Endothelial cell of umbilical vein (primary cell): ENCODE data around the gene GRPEL1. TPM values are rescaled to one million over a fixed set of nuclear protein-coding genes. Genes with fewer than 3 reads are reported as not detected.

Experiments
- BruUV-seq: library from RNA; stranded (reverse); fragments of 400-500 nt; replicated peaks from 2 replicates; lab custom pipeline; 2021; lab: Mats Ljungman, UMichigan
- CTCF ChIA-PET: fragments of 300-600, 350-600 bp; sonication (Branson Sonifier 250); formaldehyde crosslinking; loops from one replicate; lab custom pipeline; 2021; ENCODE audit warnings: antibody characterized with exemption, inconsistent platforms; lab: Charles Lee
- POLR2A ChIA-PET: fragments of 300-600, 350-600 bp; sonication (Branson Sonifier 250); formaldehyde crosslinking; loops from one replicate; lab custom pipeline; 2021; ENCODE audit warnings: antibody characterized with exemption, inconsistent platforms; lab: Charles Lee
- DNase-seq: peaks from one replicate; pipeline ENCODE4 v3.0.0-alpha.2; 2011; ENCODE audit warnings: low read depth, low spot score
- FAIRE-seq: peaks from 2 replicates; lab custom pipeline; 2011; peaks lifted over from hg19 to GRCh38; lab: Jason Lieb, UNC
- H2AFZ ChIP-seq: 2 replicates; pipeline ENCODE4 v1.6.0; 2012; ENCODE audit warnings: low read depth, low read length, control low read depth, inconsistent platforms
- H3K27ac ChIP-seq: 2 replicates; pipeline ENCODE4 v1.5.1; 2011; ENCODE audit warnings: low read depth, mild to moderate bottlenecking, control low read depth, low read length, moderate library complexity; ENCODE audit not compliant: insufficient read depth
- H3K27me3 ChIP-seq, 2 experiments: 2 replicates each; pipeline versions ENCODE4 v1.6.0 to v1.6.1; 2011; ENCODE audit warnings: low read length in 2 of 2, mixed read lengths in 1 of 2; ENCODE audit not compliant: control insufficient read depth in 2 of 2, insufficient read depth in 2 of 2
- H3K36me3 ChIP-seq, 2 experiments: 2 replicates in 1 of 2; 3 replicates in 1 of 2; pipeline ENCODE4 v1.5.1; 2011; ENCODE audit warnings: low read length in 2 of 2, mild to moderate bottlenecking in 1 of 2, moderate library complexity in 1 of 2; ENCODE audit not compliant: control insufficient read depth in 2 of 2, insufficient read depth in 2 of 2; ENCODE audit errors: extremely low read depth in 1 of 2
- H3K4me1 ChIP-seq: 3 replicates; pipeline ENCODE4 v1.5.1; 2011; ENCODE audit warnings: mild to moderate bottlenecking, low read length; ENCODE audit not compliant: control insufficient read depth, insufficient read depth; ENCODE audit errors: extremely low read depth
- H3K4me2 ChIP-seq: 2 replicates; pipeline ENCODE4 v1.6.1; 2011; ENCODE audit warnings: low read length, control low read depth, mixed read lengths; ENCODE audit not compliant: insufficient read depth
- H3K4me3 ChIP-seq, 3 experiments: fragments of 200-600 bp in 1 of 3; sonication (generic), shearing (Covaris generic) in 1 of 3; replicated peaks in 1 of 3; 2 replicates each; pipeline ENCODE4 v1.5.1; 2011 to 2016; ENCODE audit warnings: control low read depth in 3 of 3, low read length in 3 of 3, mild to moderate bottlenecking in 2 of 3, inconsistent platforms in 1 of 3, low read depth in 1 of 3, moderate library complexity in 1 of 3; ENCODE audit not compliant: insufficient read depth in 1 of 3
- H3K79me2 ChIP-seq: 2 replicates; pipeline ENCODE4 v1.6.0; 2012; ENCODE audit warnings: low read length, inconsistent platforms; ENCODE audit not compliant: control insufficient read depth, insufficient read depth
- H3K9ac ChIP-seq: replicated peaks from 2 replicates; pipeline ENCODE3; 2011; ENCODE audit warnings: low read length, control low read depth; ENCODE audit not compliant: insufficient read depth; ENCODE audit errors: extremely low read depth
- H3K9me1 ChIP-seq: replicated peaks from 3 replicates; pipeline ENCODE4 v1.6.0; 2011; ENCODE audit warnings: mild to moderate bottlenecking, low read length; ENCODE audit not compliant: control insufficient read depth, insufficient read depth; ENCODE audit errors: extremely low read depth
- H3K9me3 ChIP-seq: replicated peaks from 2 replicates; pipeline ENCODE4 v1.5.1; 2012; ENCODE audit warnings: low read length, inconsistent platforms; ENCODE audit not compliant: control insufficient read depth, insufficient read depth
- H4K20me1 ChIP-seq: replicated peaks from 2 replicates; pipeline ENCODE3; 2011; ENCODE audit warnings: mild to moderate bottlenecking, low read length; ENCODE audit not compliant: control insufficient read depth, insufficient read depth; ENCODE audit errors: extremely low read depth
- CTCF ChIP-seq, 2 donors: IDR thresholded peaks; 1 replicate in 1 of 2; 2 replicates in 1 of 2; pipeline ENCODE4 v1.5.1; 2011; ENCODE audit warnings: low read length in 2 of 2, mild to moderate bottlenecking in 2 of 2, moderate library complexity in 2 of 2, control low read depth in 1 of 2, inconsistent platforms in 1 of 2, low read depth in 1 of 2; ENCODE audit not compliant: insufficient read depth in 1 of 2; ENCODE audit errors: extremely low read depth in 1 of 2
- EZH2 ChIP-seq: IDR thresholded peaks from 2 replicates; pipeline ENCODE4 v1.6.1; 2012; ENCODE audit warnings: borderline replicate concordance, low read depth, mild to moderate bottlenecking, moderate library complexity, low read length, inconsistent platforms; ENCODE audit not compliant: severe bottlenecking
- FOS ChIP-seq: IDR thresholded peaks from 2 replicates; pipeline ENCODE4 v1.6.1; 2011; ENCODE audit warnings: mild to moderate bottlenecking, low read length, moderate library complexity, borderline replicate concordance; ENCODE audit not compliant: insufficient read depth
- GATA2 ChIP-seq: IDR thresholded peaks from 2 replicates; pipeline ENCODE4 v1.7.0; 2011; ENCODE audit warnings: low read depth, mild to moderate bottlenecking, moderate library complexity, mixed read lengths, low read length; ENCODE audit not compliant: insufficient read length, insufficient read depth
- JUN ChIP-seq: IDR thresholded peaks from 2 replicates; pipeline ENCODE4 v1.6.1; 2011; ENCODE audit warnings: borderline replicate concordance, low read depth; ENCODE audit not compliant: insufficient read length, insufficient read depth
- MAX ChIP-seq: IDR thresholded peaks from 2 replicates; pipeline ENCODE4 v1.6.1; 2011; ENCODE audit not compliant: insufficient read depth, insufficient read length
- MYC ChIP-seq: IDR thresholded peaks from one replicate; pipeline ENCODE4 v1.6.1; 2011; ENCODE audit warnings: mild to moderate bottlenecking, low read depth, low read length
- POLR2A ChIP-seq: IDR thresholded peaks from 2 replicates; pipeline ENCODE4 v1.6.1; 2012; ENCODE audit warnings: low read depth, mild to moderate bottlenecking, control low read depth, low read length
- POLR2AphosphoS5 ChIP-seq: IDR thresholded peaks from 2 replicates; pipeline ENCODE4 v1.6.1; 2012; ENCODE audit warnings: low read depth, mild to moderate bottlenecking, control low read depth, low read length, moderate library complexity; ENCODE audit not compliant: insufficient read depth
- dilution Hi-C: fragments of 300-500 bp; cut with MboI; formaldehyde crosslinking; loops from one replicate; pipeline ENCODE4 v1.15.0; 2019; ENCODE audit warnings: low sequenced_read_pairs; ENCODE audit not compliant: extremely low pct_ligation_motif_present
- intact Hi-C: fragments of 100-400 bp; cut with micrococcal nuclease; formaldehyde crosslinking; loops from one replicate; pipeline ENCODE4 v1.10.0; 2022
- polyA plus RNA-seq, 4 experiments: library from polyadenylated mRNA; depleted of rRNA in 3 of 4; stranded (reverse) in 3 of 4; unstranded in 1 of 4; fragments of >200 nt; gene quantifications; 2 replicates each; pipeline versions ENCODE4 v1.2.1 to v1.2.3, GENCODE V29; 2011 to 2012; ENCODE audit warnings: missing spikeins in 1 of 4
- total RNA-seq: library from RNA; stranded (reverse); gene quantifications from 2 replicates; pipeline ENCODE4 v1.2.3, GENCODE V29; 2021

GRPEL1 gene
- total and polyA plus RNA-seq, 2 donors (not counting 3 experiments of a cell fraction or from before 2014, with no cell fraction given) = 17.3 to 42.6 TPM

GRCh38 chr4:7073526-7074390 is 5.9 kb upstream of the GRPEL1 start:
- FAIRE-seq = peak; percentile 94
- peak; percentile 49 for DNase-seq
- no peaks in the 10 kb centered on the region for H4K20me1 ChIP-seq
- H3K27ac ChIP-seq = no peak overlapping the region
- no peaks in the 10 kb centered on the region for H3K9me3 ChIP-seq
- peaks cover 2 to 3% of the 10 kb centered on the region in 2 experiments for H3K27me3 ChIP-seq
- BruUV-seq = no TSS peak
- dilution Hi-C loops (no loop called here), intact Hi-C loops (no loop called here)
- no peak overlapping the region for H3K9ac ChIP-seq
- H3K4me2 ChIP-seq = no peak overlapping the region
- no peak overlapping the region for H2AFZ ChIP-seq
- TF ChIP-seq MAX (peak; percentile 87), MYC (no peak), POLR2AphosphoS5 (no peak), GATA2 (no peak), JUN (no peak), POLR2A (no peak)
- H3K4me3 ChIP-seq = no peak overlapping the region
- H3K9me1 ChIP-seq = no peaks in the 10 kb centered on the region
- CTCF ChIA-PET = interaction anchor here (8.6 kb wide), 1 partner anchor 101 kb away, joined by 79 read pairs; no protein-coding TSS in a partner anchor
- POLR2A ChIA-PET = no interaction called here
- no peaks in the 10 kb centered on the region for H3K79me2 ChIP-seq
- H3K4me1 ChIP-seq = peaks cover 4% of the 10 kb centered on the region
- H3K36me3 ChIP-seq = no peaks in the 10 kb centered on the region

GRCh38 chr4:7073059-7073458 is 5.2 kb upstream of the GRPEL1 start:
- no peak for DNase-seq
- Histone ChIP-seq H3K9me3 (no peaks in the 10 kb centered on the region), H3K9ac (no peak overlapping the region), H3K79me2 (no peaks in the 10 kb centered on the region), H3K9me1 (no peaks in the 10 kb centered on the region), H3K36me3 (no peaks in the 10 kb centered on the region), H3K4me1 (peaks cover 7% of the 10 kb centered on the region), H3K4me3 (no peak overlapping the region), H3K4me2 (no peak overlapping the region), H3K27me3 (peaks cover 2 to 3% of the 10 kb centered on the region in 2 experiments), H3K27ac (no peak overlapping the region), H4K20me1 (no peaks in the 10 kb centered on the region), H2AFZ (no peak overlapping the region)
- ChIA-PET CTCF (interaction anchor here (8.6 kb wide), 1 partner anchor 100 kb away, joined by 79 read pairs; no protein-coding TSS in a partner anchor), POLR2A (no interaction called here)
- no peak for FAIRE-seq
- dilution Hi-C loops (no loop called here), intact Hi-C loops (no loop called here)
- no peak for TF ChIP-seq MAX
- TF ChIP-seq MYC = no peak
- TF ChIP-seq POLR2A = no peak
- TF ChIP-seq GATA2 = no peak
- TF ChIP-seq JUN = no peak
- no peak for TF ChIP-seq POLR2AphosphoS5
- no peak for TF ChIP-seq FOS
- no peak for TF ChIP-seq CTCF (IDR thresholded peaks at IDR 0.05; ENCODE audit: extremely low read depth in 1 of 2, insufficient read depth in 1 of 2, low read depth in 1 of 2, low read length in 2 of 2)
- no peak for TF ChIP-seq EZH2
- BruUV-seq = no TSS peak
